ENCODE results near the gene DSTYK.

GRCh38 chr1:205237526-205238484, 26.3 kb upstream of the DSTYK start:
- TF ChIP-seq, protein P1, sequence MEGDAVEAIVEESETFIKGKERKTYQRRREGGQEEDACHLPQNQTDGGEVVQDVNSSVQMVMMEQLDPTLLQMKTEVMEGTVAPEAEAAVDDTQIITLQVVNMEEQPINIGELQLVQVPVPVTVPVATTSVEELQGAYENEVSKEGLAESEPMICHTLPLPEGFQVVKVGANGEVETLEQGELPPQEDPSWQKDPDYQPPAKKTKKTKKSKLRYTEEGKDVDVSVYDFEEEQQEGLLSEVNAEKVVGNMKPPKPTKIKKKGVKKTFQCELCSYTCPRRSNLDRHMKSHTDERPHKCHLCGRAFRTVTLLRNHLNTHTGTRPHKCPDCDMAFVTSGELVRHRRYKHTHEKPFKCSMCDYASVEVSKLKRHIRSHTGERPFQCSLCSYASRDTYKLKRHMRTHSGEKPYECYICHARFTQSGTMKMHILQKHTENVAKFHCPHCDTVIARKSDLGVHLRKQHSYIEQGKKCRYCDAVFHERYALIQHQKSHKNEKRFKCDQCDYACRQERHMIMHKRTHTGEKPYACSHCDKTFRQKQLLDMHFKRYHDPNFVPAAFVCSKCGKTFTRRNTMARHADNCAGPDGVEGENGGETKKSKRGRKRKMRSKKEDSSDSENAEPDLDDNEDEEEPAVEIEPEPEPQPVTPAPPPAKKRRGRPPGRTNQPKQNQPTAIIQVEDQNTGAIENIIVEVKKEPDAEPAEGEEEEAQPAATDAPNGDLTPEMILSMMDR (IDR thresholded peaks at IDR 0.05; ENCODE audit: insufficient read depth, low read depth, low read length) = no peak
- no peak for TF ChIP-seq EZH2 (IDR thresholded peaks at IDR 0.05; ENCODE audit: insufficient read depth, low read length)

All from astrocyte (in vitro differentiated cells and primary cell).